ENCODE data around the gene APOBEC3A.
"Not testable (repeated sequence)": the region's sequence is repeated elsewhere in the genome, so short reads cannot be mapped to it uniquely, and the experiment has no call there.

The APOBEC3A gene

GRCh38 chr22:38971202-38971601 lies 13.8 kb downstream of the APOBEC3A start:
- DNase-seq (ENCODE audit: low read depth), result no peak
- no peak overlapping the region for H3K4me3 ChIP-seq (ENCODE audit: low read depth, low read length)
- TF ChIP-seq CTCF (IDR thresholded peaks at IDR 0.05; ENCODE audit: control insufficient read depth, extremely low read depth, insufficient read depth), result no peak

- no peak for TF ChIP-seq CTCF (IDR thresholded peaks at IDR 0.05; ENCODE audit: control insufficient read depth, extremely low read depth, insufficient read depth)
- DNase-seq (ENCODE audit: low read depth), result no peak
- no peak overlapping the region for H3K4me3 ChIP-seq (ENCODE audit: low read depth, low read length)
Observed at GRCh38 chr22:38971791-38972190, 14.4 kb downstream of the APOBEC3A start.

- no peak for TF ChIP-seq CTCF (IDR thresholded peaks at IDR 0.05; ENCODE audit: control insufficient read depth, extremely low read depth, insufficient read depth)
- DNase-seq (ENCODE audit: low read depth), result no peak
Observed at GRCh38 chr22:38972558-38972957, 15.1 kb downstream of the APOBEC3A start.

GRCh38 chr22:38973289-38974169 lies 16.1 kb downstream of the APOBEC3A start:
- no peak overlapping the region for H3K4me3 ChIP-seq (ENCODE audit: low read depth, low read length)
- peak; percentile 0 for DNase-seq (ENCODE audit: low read depth)
- TF ChIP-seq CTCF (IDR thresholded peaks at IDR 0.05; ENCODE audit: control insufficient read depth, extremely low read depth, insufficient read depth), result peak; percentile 85

More at GRCh38 chr22:38972558-38972957, 15.1 kb downstream of the APOBEC3A start:
- no peak overlapping the region for H3K4me3 ChIP-seq (ENCODE audit: low read depth, low read length)

GRCh38 chr22:38974170-38974825 lies 16.9 kb downstream of the APOBEC3A start:
- no peak for TF ChIP-seq CTCF (IDR thresholded peaks at IDR 0.05; ENCODE audit: control insufficient read depth, extremely low read depth, insufficient read depth)
- H3K4me3 ChIP-seq (ENCODE audit: low read depth, low read length), result no peak overlapping the region
- no peak for DNase-seq (ENCODE audit: low read depth)

- no peak for TF ChIP-seq CTCF (IDR thresholded peaks at IDR 0.05; ENCODE audit: control insufficient read depth, extremely low read depth, insufficient read depth)
- H3K4me3 ChIP-seq (ENCODE audit: low read depth, low read length), result no peak overlapping the region
Observed at GRCh38 chr22:38974826-38975175, 17.4 kb downstream of the APOBEC3A start.

GRCh38 chr22:38977289-38977688 lies 19.9 kb downstream of the APOBEC3A start:
- H3K4me3 ChIP-seq (ENCODE audit: low read depth, low read length); DNase-seq (ENCODE audit: low read depth): not testable (repeated sequence)

More at GRCh38 chr22:38974826-38975175, 17.4 kb downstream of the APOBEC3A start:
- no peak for DNase-seq (ENCODE audit: low read depth)

- H3K4me3 ChIP-seq (ENCODE audit: low read depth, low read length), result not testable (repeated sequence)
Observed at GRCh38 chr22:38980587-38980986, 23.2 kb downstream of the APOBEC3A start.

More at GRCh38 chr22:38980587-38980986, 23.2 kb downstream of the APOBEC3A start:
- not testable (repeated sequence) for DNase-seq (ENCODE audit: low read depth)
